HEK293 (cell line): ENCODE measurements around the gene LCAT.

Experiments
- CTCF ChIA-PET: fragments of 350-600 bp; formaldehyde crosslinking; extraction: SDS; loops from one replicate; lab custom pipeline; 2021; ENCODE audit warnings: antibody characterized with exemption; lab: Yijun Ruan, JAX
- POLR2A ChIA-PET: fragments of 300-600 bp; formaldehyde crosslinking; extraction: SDS; loops from one replicate; lab custom pipeline; 2020; ENCODE audit warnings: antibody characterized with exemption, inconsistent platforms; lab: Yijun Ruan, JAX
- H3K27ac ChIP-seq: fragments of 200-500 bp; sonication (Bioruptor generic); 2 replicates; pipeline ENCODE4 v1.5.1; 2014; ENCODE audit warnings: low read depth, low read length, control low read depth, inconsistent platforms; ENCODE audit errors: extremely low read depth
- H3K36me3 ChIP-seq, 2 experiments: fragments of 200-500 bp in 1 of 2; sonication (Bioruptor generic) in 1 of 2; 1 replicate in 1 of 2; 2 replicates in 1 of 2; pipeline ENCODE4 v1.5.1; 2014 to 2017; ENCODE audit warnings: inconsistent platforms in 2 of 2, low read length in 2 of 2; ENCODE audit not compliant: control insufficient read depth in 2 of 2, insufficient read depth in 1 of 2
- H3K4me1 ChIP-seq: fragments of 200-500 bp; sonication (Bioruptor generic); 2 replicates; pipeline ENCODE4 v1.5.1; 2014; ENCODE audit warnings: mild to moderate bottlenecking, low read length, inconsistent platforms; ENCODE audit not compliant: control insufficient read depth, insufficient read depth
- H3K4me3 ChIP-seq: 2 replicates; pipeline ENCODE4 v1.5.1; 2011; ENCODE audit warnings: low read depth, mild to moderate bottlenecking, control low read depth, low read length, moderate library complexity
- H3K9me3 ChIP-seq: fragments of 200-500 bp; sonication (Bioruptor generic); 2 replicates; pipeline ENCODE4 v1.5.1; 2014; ENCODE audit warnings: low read depth, low read length, inconsistent platforms; ENCODE audit not compliant: control insufficient read depth, insufficient read depth
- EGR2 ChIP-seq: fragments of 450-650 bp; formaldehyde crosslinking; IDR thresholded peaks from 2 replicates; pipeline ENCODE4 v1.5.1; 2016; ENCODE audit warnings: low read depth, missing biosample characterization, missing genetic modification characterization
- GFI1B ChIP-seq: fragments of 450-650 bp; formaldehyde crosslinking; IDR thresholded peaks from 2 replicates; pipeline ENCODE4 v1.5.1; 2016; ENCODE audit warnings: missing biosample characterization, missing genetic modification characterization
- GLIS1 ChIP-seq: fragments of 450-650 bp; formaldehyde crosslinking; IDR thresholded peaks from 2 replicates; pipeline ENCODE4 v1.5.1; 2016; ENCODE audit warnings: missing biosample characterization, missing genetic modification characterization
- GLIS2 ChIP-seq: fragments of 450-650 bp; formaldehyde crosslinking; IDR thresholded peaks from 2 replicates; pipeline ENCODE4 v1.5.1; 2016; ENCODE audit warnings: missing biosample characterization, missing genetic modification characterization
- OSR2 ChIP-seq: fragments of 450-650 bp; formaldehyde crosslinking; IDR thresholded peaks from 2 replicates; pipeline ENCODE4 v1.5.1; 2016; ENCODE audit warnings: missing biosample characterization, missing genetic modification characterization
- SALL2 ChIP-seq: fragments of 450-650 bp; formaldehyde crosslinking; IDR thresholded peaks from 2 replicates; pipeline ENCODE4 v1.5.0; 2017; ENCODE audit warnings: missing biosample characterization, mild to moderate bottlenecking, missing genetic modification characterization, borderline replicate concordance
- SP2 ChIP-seq: fragments of 450-650 bp; formaldehyde crosslinking; IDR thresholded peaks from 2 replicates; pipeline ENCODE4 v1.5.1; 2016; ENCODE audit warnings: missing biosample characterization, missing genetic modification characterization
- TCF7L2 ChIP-seq: IDR thresholded peaks from 2 replicates; pipeline ENCODE4 v1.6.1; 2011; ENCODE audit warnings: low read depth, mild to moderate bottlenecking, inconsistent platforms, low read length, moderate library complexity, borderline replicate concordance
- ZBTB17 ChIP-seq: fragments of 450-650 bp; formaldehyde crosslinking; IDR thresholded peaks from 2 replicates; pipeline ENCODE4 v1.5.1; 2016; ENCODE audit warnings: missing biosample characterization, missing genetic modification characterization
- ZEB2 ChIP-seq: fragments of 450-650 bp; formaldehyde crosslinking; IDR thresholded peaks from 2 replicates; pipeline ENCODE4 v1.5.1; 2016; ENCODE audit warnings: missing biosample characterization, missing genetic modification characterization
- ZIC2 ChIP-seq: fragments of 450-650 bp; formaldehyde crosslinking; IDR thresholded peaks from 2 replicates; pipeline ENCODE4 v1.5.1; 2016; ENCODE audit warnings: missing biosample characterization, missing genetic modification characterization
- ZNF10 ChIP-seq: fragments of 450-650 bp; formaldehyde crosslinking; IDR thresholded peaks from 2 replicates; pipeline ENCODE4 v1.5.1; 2017; ENCODE audit warnings: missing biosample characterization, missing genetic modification characterization
- ZNF184 ChIP-seq: fragments of 450-650 bp; IDR thresholded peaks from 2 replicates; pipeline ENCODE4 v1.5.1; 2018; ENCODE audit warnings: missing biosample characterization, mild to moderate bottlenecking, missing genetic modification characterization
- ZNF2 ChIP-seq: fragments of 450-650 bp; formaldehyde crosslinking; IDR thresholded peaks from 2 replicates; pipeline ENCODE4 v1.5.1; 2016; ENCODE audit warnings: missing biosample characterization, missing genetic modification characterization
- ZNF223 ChIP-seq: fragments of 450-650 bp; formaldehyde crosslinking; IDR thresholded peaks from 2 replicates; pipeline ENCODE4 v1.5.1; 2016; ENCODE audit warnings: missing biosample characterization, missing genetic modification characterization
- ZNF274 ChIP-seq, 2 experiments: fragments of 200-500 bp in 1 of 2; fragments of 450-650 bp in 1 of 2; sonication (Bioruptor generic) in 1 of 2; formaldehyde crosslinking in 1 of 2; IDR thresholded peaks; 2 replicates each; pipeline versions ENCODE4 v1.5.1 to v1.6.1; 2014 to 2016; ENCODE audit warnings: borderline replicate concordance in 1 of 2, inconsistent platforms in 1 of 2, low read length in 1 of 2, missing biosample characterization in 1 of 2, missing genetic modification characterization in 1 of 2
- ZNF311 ChIP-seq: fragments of 450-650 bp; formaldehyde crosslinking; IDR thresholded peaks from 2 replicates; pipeline ENCODE4 v1.5.1; 2017; ENCODE audit warnings: missing biosample characterization, missing genetic modification characterization, borderline replicate concordance
- ZNF335 ChIP-seq: fragments of 450-650 bp; formaldehyde crosslinking; conservative IDR thresholded peaks from 2 replicates; pipeline ENCODE4 v1.5.1; 2016; ENCODE audit warnings: missing biosample characterization, missing genetic modification characterization
- ZNF341 ChIP-seq: fragments of 450-650 bp; formaldehyde crosslinking; IDR thresholded peaks from 2 replicates; pipeline ENCODE4; 2016; ENCODE audit warnings: low read depth, missing biosample characterization, missing genetic modification characterization
- ZNF398 ChIP-seq: fragments of 450-650 bp; formaldehyde crosslinking; IDR thresholded peaks from 2 replicates; pipeline ENCODE4 v1.5.1; 2017; ENCODE audit warnings: missing biosample characterization, missing genetic modification characterization
- ZNF433 ChIP-seq: fragments of 450-650 bp; formaldehyde crosslinking; IDR thresholded peaks from 2 replicates; pipeline ENCODE4 v1.5.1; 2016; ENCODE audit warnings: missing biosample characterization, missing genetic modification characterization, low read depth
- ZNF48 ChIP-seq: fragments of 450-650 bp; formaldehyde crosslinking; IDR thresholded peaks from 2 replicates; pipeline ENCODE4 v1.5.1; 2016; ENCODE audit warnings: missing biosample characterization, missing genetic modification characterization
- ZNF571 ChIP-seq: fragments of 450-650 bp; formaldehyde crosslinking; IDR thresholded peaks from 2 replicates; pipeline ENCODE4 v1.5.0; 2017; ENCODE audit warnings: missing biosample characterization, missing genetic modification characterization
- ZNF585B ChIP-seq: fragments of 450-650 bp; formaldehyde crosslinking; IDR thresholded peaks from 2 replicates; pipeline ENCODE4 v1.5.1; 2016; ENCODE audit warnings: missing biosample characterization, missing genetic modification characterization
- ZNF596 ChIP-seq: fragments of 450-650 bp; IDR thresholded peaks from 2 replicates; pipeline ENCODE4 v1.5.0; 2018; ENCODE audit warnings: missing biosample characterization, mild to moderate bottlenecking, missing genetic modification characterization, moderate library complexity
- ZNF660 ChIP-seq: fragments of 450-650 bp; IDR thresholded peaks from 2 replicates; pipeline ENCODE4 v1.5.1; 2018; ENCODE audit warnings: missing biosample characterization, mild to moderate bottlenecking, missing genetic modification characterization
- ZNF677 ChIP-seq: fragments of 450-650 bp; IDR thresholded peaks from 2 replicates; pipeline ENCODE4 v1.5.0; 2018; ENCODE audit warnings: missing biosample characterization, mild to moderate bottlenecking, missing genetic modification characterization, moderate library complexity
- ZNF692 ChIP-seq: fragments of 450-650 bp; formaldehyde crosslinking; IDR thresholded peaks from 2 replicates; pipeline ENCODE4 v1.5.1; 2016; ENCODE audit warnings: missing biosample characterization, missing genetic modification characterization
- ZNF777 ChIP-seq: fragments of 450-650 bp; formaldehyde crosslinking; IDR thresholded peaks from 2 replicates; pipeline ENCODE4 v1.5.1; 2017; ENCODE audit warnings: missing biosample characterization, missing genetic modification characterization, borderline replicate concordance
- ZNF785 ChIP-seq: fragments of 450-650 bp; formaldehyde crosslinking; IDR thresholded peaks from 2 replicates; pipeline ENCODE4 v1.5.1; 2016; ENCODE audit warnings: missing biosample characterization, missing genetic modification characterization
- ZNF830 ChIP-seq: fragments of 450-650 bp; IDR thresholded peaks from 2 replicates; pipeline ENCODE4 v1.5.0; 2018; ENCODE audit warnings: missing biosample characterization, missing genetic modification characterization, low read depth, mild to moderate bottlenecking, moderate library complexity

The LCAT gene

GRCh38 chr16:67967183-67967957 lies 23.4 kb upstream of the LCAT start:
- H3K36me3 ChIP-seq: peaks cover 0 to 37% of the 10 kb centered on the region in 2 experiments; a peak in 2 of 3 replicates
- H3K4me1 ChIP-seq: no peaks in the 10 kb centered on the region; the same call in none of the 2 replicates
- ChIA-PET POLR2A (interaction anchor here (0.6 to 2.3 kb wide), 11 partner anchors 16 to 277 kb away, joined by 3 to 13 read pairs (median 6); partner anchors contain the start of genes DDX28, DUS2, PLA2G15 and PSMB10), CTCF (interaction anchor here (0.6 to 1.2 kb wide), 4 partner anchors 19 to 127 kb away, joined by 3 to 6 read pairs (median 4); no protein-coding TSS in a partner anchor)
- TF ChIP-seq ZNF677 (tag by site-specific recombination): peak; percentile 35; the same call in 1 of the 2 replicates
- TF ChIP-seq ZNF274 (IDR thresholded peaks at IDR 0.05; ENCODE audit: low read length): no peak
- no peak for TF ChIP-seq ZNF274 (tag by site-specific recombination; IDR thresholded peaks at IDR 0.05; ENCODE audit: borderline replicate concordance)
- TF ChIP-seq ZNF10 (tag by site-specific recombination): 0 out of 2 replicates have a peak, but pooled peaks have one; percentile 20
- peak; percentile 29; the same call in 1 of the 2 replicates for TF ChIP-seq SP2
- TF ChIP-seq ZNF585B (tag by site-specific recombination): no peak
- peak; percentile 60 for TF ChIP-seq ZNF341 (tag by site-specific recombination)
- peak; percentile 56 for TF ChIP-seq GLIS1 (tag by site-specific recombination)
- no peak for TF ChIP-seq ZNF596
- peak; percentile 10; the same call in 1 of the 2 replicates for TF ChIP-seq ZIC2
- peak; percentile 49; the same call in 1 of the 2 replicates for TF ChIP-seq ZNF335 (tag by site-specific recombination)
- TF ChIP-seq ZNF2: peak; percentile 18; the same call in 1 of the 2 replicates
- H3K4me3 ChIP-seq: peak overlapping the region; percentile 68
- no peaks in the 10 kb centered on the region for H3K9me3 ChIP-seq
- H3K27ac ChIP-seq: peak overlapping the region; percentile 80; the same call in 1 of the 2 replicates

- Histone ChIP-seq H3K9me3 (no peaks in the 10 kb centered on the region), H3K4me3 (peak overlapping the region; percentile 68), H3K4me1 (no peaks in the 10 kb centered on the region; the same call in none of the 2 replicates), H3K27ac (peak overlapping the region; percentile 62), H3K36me3 (peaks cover 0 to 44% of the 10 kb centered on the region in 2 experiments; a peak in 2 of 3 replicates)
- ChIA-PET POLR2A (interaction anchor here (0.6 to 2.3 kb wide), 11 partner anchors 16 to 278 kb away, joined by 3 to 13 read pairs (median 6); partner anchors contain the start of genes DDX28, DUS2, PLA2G15 and PSMB10), CTCF (interaction anchor here (0.6 to 1.2 kb wide), 4 partner anchors 19 to 128 kb away, joined by 3 to 6 read pairs (median 4); no protein-coding TSS in a partner anchor)
- TF ChIP-seq TCF7L2: no peak
- no peak for TF ChIP-seq ZNF785
- peak; percentile 73 for TF ChIP-seq ZNF223 (tag by site-specific recombination)
- TF ChIP-seq ZBTB17 (tag by site-specific recombination): no peak
- TF ChIP-seq OSR2 (tag by site-specific recombination): no peak
- no peak for TF ChIP-seq ZNF830
- TF ChIP-seq GLIS2: peak; percentile 66
- no peak for TF ChIP-seq ZNF48 (tag by site-specific recombination)
- no peak for TF ChIP-seq ZNF571 (tag by site-specific recombination)
- peak; percentile 13; the same call in 1 of the 2 replicates for TF ChIP-seq ZNF398 (tag by site-specific recombination)
- TF ChIP-seq ZNF184 (tag by site-specific recombination): no peak
- no peak for TF ChIP-seq ZNF660
- TF ChIP-seq ZNF692 (tag by site-specific recombination): peak; percentile 82
- no peak for TF ChIP-seq GFI1B
- no peak for TF ChIP-seq ZNF311 (tag by site-specific recombination)
- TF ChIP-seq ZNF777: no peak
- no peak for TF ChIP-seq SALL2
- no peak for TF ChIP-seq ZIC2
- no peak for TF ChIP-seq ZEB2 (tag by site-specific recombination)
- TF ChIP-seq EGR2 (tag by site-specific recombination): no peak
- TF ChIP-seq ZNF2: no peak
- no peak for TF ChIP-seq ZNF433 (tag by site-specific recombination)
Measured at GRCh38 chr16:67966549-67967182, 22.7 kb upstream of the LCAT start.
